SIG-M5 (cell line): ENCODE results near the gene HYAL3.
A peak's percentile ranks its signal among the peaks of the same experiment; 100 is the strongest.
"Not testable (repeated sequence)": the region's sequence is repeated elsewhere in the genome, so short reads cannot be mapped to it uniquely, and the experiment has no call there.

ENCODE experiments used
- DNase-seq: peaks from one replicate; lab custom pipeline; 2025; lab: John Stamatoyannopoulos, UW

The HYAL3 gene

GRCh38 chr3:50256978-50257890 lies 42.0 kb downstream of the HYAL3 start:
- no peak for DNase-seq

GRCh38 chr3:50255251-50255615 lies 44.0 kb downstream of the HYAL3 start:
- DNase-seq: no peak

GRCh38 chr3:50254577-50255250 lies 44.5 kb downstream of the HYAL3 start:
- no peak for DNase-seq

GRCh38 chr3:50251220-50251619 lies 48.0 kb downstream of the HYAL3 start:
- DNase-seq: no peak

- no peak for DNase-seq
Measured at GRCh38 chr3:50250514-50250913, 48.7 kb downstream of the HYAL3 start.

- DNase-seq: no peak
Measured at GRCh38 chr3:50249457-50249856, 49.7 kb downstream of the HYAL3 start.

GRCh38 chr3:50248387-50248786 lies 50.8 kb downstream of the HYAL3 start:
- no peak for DNase-seq

GRCh38 chr3:50246517-50246954 lies 52.7 kb downstream of the HYAL3 start:
- peak; percentile 47 for DNase-seq

GRCh38 chr3:50245831-50246516 lies 53.2 kb downstream of the HYAL3 start:
- no peak for DNase-seq

GRCh38 chr3:50245251-50245745 lies 53.9 kb downstream of the HYAL3 start:
- no peak for DNase-seq

GRCh38 chr3:50244813-50245212 lies 54.4 kb downstream of the HYAL3 start:
- not testable (repeated sequence) for DNase-seq

GRCh38 chr3:50243543-50243895 lies 55.7 kb downstream of the HYAL3 start:
- no peak for DNase-seq

- DNase-seq: peak; percentile 54
Measured at GRCh38 chr3:50242851-50243542, 56.2 kb downstream of the HYAL3 start.
